ENCODE data around the gene MAST4. TPM values are rescaled to one million over a fixed set of nuclear protein-coding genes. Genes with fewer than 3 reads are reported as not detected.

The MAST4 gene
- total and polyA plus RNA-seq, 4 donors, result 3.7 to 9.5 (median 6.5) TPM

- H3K36me3 ChIP-seq (ENCODE audit: control insufficient read depth in 4 of 4, insufficient read depth in 3 of 4, low read depth in 1 of 4, low read length in 3 of 4), result no peaks in the 10 kb centered on the region
- DNase-seq (ENCODE audit: low spot score), result no peak
- no peak overlapping the region for H3K9ac ChIP-seq (ENCODE audit: low read depth in 1 of 2, low read length in 2 of 2)
- no peaks in the 10 kb centered on the region for H3K27me3 ChIP-seq (ENCODE audit: control insufficient read depth in 4 of 4, insufficient read depth in 4 of 4, low read length in 3 of 4)
- no peak for TF ChIP-seq TAF1 (conservative IDR thresholded peaks at IDR 0.05)
- no peak for TF ChIP-seq FOXA1 (IDR thresholded peaks at IDR 0.05)
- no peak for TF ChIP-seq YY1 (IDR thresholded peaks at IDR 0.05)
- TF ChIP-seq ATF3 (IDR thresholded peaks at IDR 0.05), result no peak
- no peak for TF ChIP-seq JUND (IDR thresholded peaks at IDR 0.05)
- TF ChIP-seq, protein P1, sequence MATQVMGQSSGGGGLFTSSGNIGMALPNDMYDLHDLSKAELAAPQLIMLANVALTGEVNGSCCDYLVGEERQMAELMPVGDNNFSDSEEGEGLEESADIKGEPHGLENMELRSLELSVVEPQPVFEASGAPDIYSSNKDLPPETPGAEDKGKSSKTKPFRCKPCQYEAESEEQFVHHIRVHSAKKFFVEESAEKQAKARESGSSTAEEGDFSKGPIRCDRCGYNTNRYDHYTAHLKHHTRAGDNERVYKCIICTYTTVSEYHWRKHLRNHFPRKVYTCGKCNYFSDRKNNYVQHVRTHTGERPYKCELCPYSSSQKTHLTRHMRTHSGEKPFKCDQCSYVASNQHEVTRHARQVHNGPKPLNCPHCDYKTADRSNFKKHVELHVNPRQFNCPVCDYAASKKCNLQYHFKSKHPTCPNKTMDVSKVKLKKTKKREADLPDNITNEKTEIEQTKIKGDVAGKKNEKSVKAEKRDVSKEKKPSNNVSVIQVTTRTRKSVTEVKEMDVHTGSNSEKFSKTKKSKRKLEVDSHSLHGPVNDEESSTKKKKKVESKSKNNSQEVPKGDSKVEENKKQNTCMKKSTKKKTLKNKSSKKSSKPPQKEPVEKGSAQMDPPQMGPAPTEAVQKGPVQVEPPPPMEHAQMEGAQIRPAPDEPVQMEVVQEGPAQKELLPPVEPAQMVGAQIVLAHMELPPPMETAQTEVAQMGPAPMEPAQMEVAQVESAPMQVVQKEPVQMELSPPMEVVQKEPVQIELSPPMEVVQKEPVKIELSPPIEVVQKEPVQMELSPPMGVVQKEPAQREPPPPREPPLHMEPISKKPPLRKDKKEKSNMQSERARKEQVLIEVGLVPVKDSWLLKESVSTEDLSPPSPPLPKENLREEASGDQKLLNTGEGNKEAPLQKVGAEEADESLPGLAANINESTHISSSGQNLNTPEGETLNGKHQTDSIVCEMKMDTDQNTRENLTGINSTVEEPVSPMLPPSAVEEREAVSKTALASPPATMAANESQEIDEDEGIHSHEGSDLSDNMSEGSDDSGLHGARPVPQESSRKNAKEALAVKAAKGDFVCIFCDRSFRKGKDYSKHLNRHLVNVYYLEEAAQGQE (IDR thresholded peaks at IDR 0.05), result no peak
- no peak for TF ChIP-seq EGR1 (IDR thresholded peaks at IDR 0.05; ENCODE audit: low read depth in 2 of 2)
- no peak for TF ChIP-seq GABPA (IDR thresholded peaks at IDR 0.05 in 1 of 2, conservative IDR thresholded peaks at IDR 0.05 in 1 of 2)
- TF ChIP-seq NR2F2 (IDR thresholded peaks at IDR 0.05), result no peak
- H3K27ac ChIP-seq (ENCODE audit: low read depth in 1 of 2, low read length in 2 of 2), result no peak overlapping the region
- no peaks in the 10 kb centered on the region for H3K9me3 ChIP-seq (ENCODE audit: control insufficient read depth in 4 of 4, low read length in 3 of 4)
- 86% methylated on average over 6 of the region's 6 CpGs for WGBS
- no peak overlapping the region for H3K4me3 ChIP-seq (ENCODE audit: low read depth in 1 of 3, low read length in 3 of 3)
- no peaks in the 10 kb centered on the region for H3K4me1 ChIP-seq (ENCODE audit: control insufficient read depth in 4 of 4, insufficient read depth in 4 of 4, low read length in 3 of 4)
Measured at GRCh38 chr5:66810151-66810550, 214.0 kb downstream of the MAST4 start.

DNA sequence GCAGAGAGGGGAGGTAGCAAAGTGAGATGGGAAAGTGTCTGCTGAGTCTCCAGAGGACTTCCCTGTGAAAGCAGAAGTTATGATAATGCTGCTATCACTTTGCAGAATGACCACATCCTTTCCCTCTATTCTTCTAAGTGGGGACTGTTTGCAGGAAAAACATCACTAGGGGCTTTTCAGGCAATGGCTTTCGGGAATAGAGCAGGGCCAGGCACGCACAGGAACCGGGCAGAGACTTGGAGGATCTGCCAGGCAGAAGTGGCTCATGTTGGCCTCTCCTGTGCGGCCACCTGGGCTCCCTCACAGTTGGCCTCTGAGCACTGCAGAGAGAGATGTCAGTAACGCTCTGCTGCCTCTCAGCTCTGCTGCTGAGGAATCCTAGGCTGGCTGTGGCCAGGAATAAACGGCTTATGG lies 214.7 kb downstream of the MAST4 start:
- H3K27ac ChIP-seq (ENCODE audit: low read depth in 1 of 2, low read length in 2 of 2), result no peak overlapping the region
- 79% methylated on average over 6 of the region's 6 CpGs for WGBS
- H3K4me1 ChIP-seq (ENCODE audit: control insufficient read depth in 4 of 4, insufficient read depth in 4 of 4, low read length in 3 of 4), result no peaks in the 10 kb centered on the region
- H3K36me3 ChIP-seq (ENCODE audit: control insufficient read depth in 4 of 4, insufficient read depth in 3 of 4, low read depth in 1 of 4, low read length in 3 of 4), result no peaks in the 10 kb centered on the region
- DNase-seq (ENCODE audit: low spot score), result no peak
- no peak overlapping the region for H3K4me3 ChIP-seq (ENCODE audit: low read depth in 1 of 3, low read length in 3 of 3)
- TF ChIP-seq SP1 (IDR thresholded peaks at IDR 0.05) (no peak), HNF4A (conservative IDR thresholded peaks at IDR 0.05) (no peak), MAX (IDR thresholded peaks at IDR 0.05) (no peak), HNF4G (IDR thresholded peaks at IDR 0.05) (no peak), GABPA (IDR thresholded peaks at IDR 0.05 in 1 of 2, conservative IDR thresholded peaks at IDR 0.05 in 1 of 2) (no peak), FOXA1 (IDR thresholded peaks at IDR 0.05) (no peak), ATF3 (IDR thresholded peaks at IDR 0.05) (no peak), FOXA2 (IDR thresholded peaks at IDR 0.05) (no peak), EGR1 (IDR thresholded peaks at IDR 0.05; ENCODE audit: low read depth in 2 of 2) (no peak), RXRA (IDR thresholded peaks at IDR 0.05) (no peak), NR2F2 (IDR thresholded peaks at IDR 0.05) (no peak), YY1 (IDR thresholded peaks at IDR 0.05) (no peak)
- TF ChIP-seq, protein P1 (IDR thresholded peaks at IDR 0.05), result no peak
- no peaks in the 10 kb centered on the region for H3K27me3 ChIP-seq (ENCODE audit: control insufficient read depth in 4 of 4, insufficient read depth in 4 of 4, low read length in 3 of 4)
- H3K9me3 ChIP-seq (ENCODE audit: control insufficient read depth in 4 of 4, low read length in 3 of 4), result no peaks in the 10 kb centered on the region
- no peak overlapping the region for H3K9ac ChIP-seq (ENCODE audit: low read depth in 1 of 2, low read length in 2 of 2)

Data from liver (tissue), 9 donors.